GM18951 (cell line): ENCODE data around the gene CAMKK1.

Experiments
- POLR2A ChIP-seq: IDR thresholded peaks from 4 replicates; pipeline ENCODE4 v1.6.1; 2011; ENCODE audit warnings: mild to moderate bottlenecking; ENCODE audit not compliant: insufficient read length, insufficient read depth; ENCODE audit errors: extremely low read depth
- in situ Hi-C: fragments of 300-500 bp; cut with MboI; formaldehyde crosslinking; loops from one replicate; pipeline ENCODE4 v1.12.0; 2022; ENCODE audit warnings: low sequenced_read_pairs, mixed read lengths, inconsistent platforms; ENCODE audit not compliant: unreplicated experiment

Gene CAMKK1

DNA sequence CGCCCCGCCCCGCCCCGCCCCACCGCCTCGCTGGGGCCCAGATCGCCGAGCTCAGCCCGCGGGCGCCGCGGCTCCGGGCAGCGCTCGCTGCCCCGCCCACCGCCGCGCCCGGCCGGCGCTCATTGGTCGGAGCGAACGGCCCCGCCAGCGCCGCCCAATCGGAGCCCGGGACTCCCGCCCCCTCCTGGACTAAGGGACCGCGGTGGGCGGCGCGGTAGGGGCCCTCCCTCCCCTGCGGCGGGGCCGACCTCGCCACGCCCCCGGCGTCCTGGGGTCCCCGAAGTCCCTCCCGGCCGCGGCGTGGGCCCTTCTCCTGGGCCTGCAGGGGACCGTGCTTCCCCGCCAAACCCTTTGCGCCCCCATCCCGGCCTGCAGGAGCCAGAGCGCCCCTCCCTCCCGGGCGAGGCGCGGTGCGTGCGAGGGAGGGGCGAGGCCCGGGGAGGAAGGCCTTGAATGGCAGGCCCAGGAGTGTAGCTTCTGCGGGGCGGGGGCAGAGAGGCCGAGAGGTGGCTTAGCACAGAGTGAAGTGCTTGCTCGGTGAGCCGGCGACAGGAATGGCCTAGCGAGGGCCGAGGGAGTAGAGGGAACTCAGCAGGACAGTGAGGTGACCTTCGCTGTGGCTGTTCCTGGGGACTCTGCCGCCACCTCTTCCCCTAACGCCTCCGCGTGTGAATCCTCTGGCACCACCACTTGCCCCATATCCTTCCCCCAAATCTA lies at the start of gene CAMKK1:
CAMKK1 (minus strand) TSS at position 51 of the 717 bp plus-strand sequence. CDS start 7,366 bp downstream, outside the sequence.
- peak; percentile 41 for TF ChIP-seq POLR2A
- in situ Hi-C loops, result no loop called here

DNA sequence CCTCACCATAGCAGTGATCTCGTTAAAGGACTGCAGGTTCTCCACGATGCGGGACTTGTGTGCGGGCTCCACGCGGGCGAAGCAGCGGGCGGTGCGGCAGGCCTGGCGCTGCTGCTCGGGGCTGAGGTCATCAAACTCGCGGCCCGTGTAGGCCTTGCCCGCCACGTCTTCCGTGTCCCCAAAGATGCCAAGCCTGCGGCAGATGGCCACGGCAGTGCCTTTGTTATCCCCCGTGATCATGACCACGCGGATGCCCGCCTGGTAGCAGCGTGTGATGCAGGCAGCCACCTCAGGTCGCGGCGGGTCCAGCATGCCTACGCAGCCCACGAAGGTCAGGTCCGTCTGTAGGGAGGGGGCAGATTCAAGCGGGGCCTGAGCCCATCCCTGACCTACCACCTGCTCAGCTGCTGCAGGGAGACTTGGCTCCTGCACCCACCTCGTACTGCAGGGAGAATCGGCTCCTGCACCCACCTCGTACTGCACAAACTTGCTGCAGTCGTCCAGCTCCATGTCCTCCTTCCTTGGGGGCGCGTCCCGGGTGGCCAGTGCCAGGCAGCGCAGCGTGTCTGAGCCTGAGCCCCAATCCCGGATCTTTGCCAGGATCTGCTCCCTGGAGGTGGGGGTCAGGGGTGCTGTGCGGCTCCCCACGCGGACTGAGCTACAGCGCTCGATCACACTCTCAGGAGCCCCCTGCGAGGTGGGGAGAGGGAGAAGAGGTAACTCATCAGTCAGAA lies 48.3 kb upstream of the CAMKK1 start:
- TF ChIP-seq POLR2A, result no peak
- in situ Hi-C loops, result no loop called here

DNA sequence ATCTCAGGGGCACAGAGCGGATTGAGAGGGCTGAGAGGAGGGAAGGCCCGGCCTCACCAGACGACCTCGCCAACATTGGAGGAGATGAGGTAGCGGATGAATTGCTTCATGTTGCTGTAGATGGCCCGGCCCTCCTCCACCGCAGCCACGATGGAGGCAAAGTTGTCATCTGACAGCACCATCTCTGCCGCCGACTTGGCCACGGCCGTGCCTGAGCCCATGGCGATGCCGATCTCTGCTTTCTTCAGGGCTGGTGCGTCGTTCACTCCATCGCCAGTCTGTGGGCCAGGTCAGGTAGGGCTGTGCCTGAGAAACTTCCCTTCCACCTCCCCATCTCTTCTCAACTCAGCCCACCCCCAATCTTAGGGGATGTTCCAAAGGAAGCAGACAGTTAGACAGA lies 44.5 kb upstream of the CAMKK1 start:
- TF ChIP-seq POLR2A, result no peak
- in situ Hi-C loops, result no loop called here

DNA sequence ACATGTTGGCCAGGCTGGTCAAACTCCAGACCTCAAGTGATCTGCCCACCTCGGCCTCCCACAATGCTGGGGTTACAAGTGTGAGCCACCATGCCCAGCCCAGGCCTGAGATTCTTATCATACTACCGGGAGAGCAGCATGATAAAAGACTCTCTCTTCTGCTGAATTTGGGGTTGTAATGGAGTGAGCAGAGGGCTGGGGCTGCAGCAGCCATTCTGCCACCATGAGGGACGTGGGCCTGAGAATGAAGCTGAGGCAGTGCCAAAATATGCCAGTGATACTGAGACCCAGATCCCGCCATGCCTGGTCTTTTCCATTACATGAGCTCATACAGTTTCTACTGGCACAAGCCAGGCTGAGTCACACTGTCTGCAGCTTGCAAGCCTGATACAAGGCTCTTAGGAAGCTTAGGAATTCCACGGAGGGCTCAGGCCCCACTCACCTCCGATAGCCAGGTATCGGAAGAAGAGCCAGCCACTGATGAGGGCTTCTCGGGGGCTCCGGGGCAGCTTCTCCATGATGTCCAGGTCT lies 43.0 kb upstream of the CAMKK1 start:
- in situ Hi-C loops, result no loop called here
- no peak for TF ChIP-seq POLR2A

DNA sequence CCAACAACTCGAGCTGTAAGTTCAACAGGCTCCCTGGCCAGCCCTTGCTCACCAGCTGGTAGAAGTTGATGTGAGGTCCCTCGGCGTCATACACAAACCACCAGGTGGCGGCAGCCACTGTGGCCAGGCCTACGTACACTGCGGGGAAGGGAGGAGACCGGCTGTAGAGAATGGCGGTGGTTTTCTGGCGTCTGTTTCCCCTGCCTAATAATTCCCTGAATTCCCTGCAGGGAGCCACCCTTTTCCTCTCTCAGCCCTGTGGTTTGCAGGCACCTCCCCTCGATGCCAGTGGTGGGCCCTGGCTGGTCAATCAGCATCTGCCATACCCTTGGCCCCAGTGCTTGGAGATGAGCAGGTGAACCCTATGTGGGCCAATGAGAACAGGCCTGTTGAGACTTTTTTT lies 42.3 kb upstream of the CAMKK1 start:
- in situ Hi-C loops, result no loop called here
- TF ChIP-seq POLR2A, result no peak

DNA sequence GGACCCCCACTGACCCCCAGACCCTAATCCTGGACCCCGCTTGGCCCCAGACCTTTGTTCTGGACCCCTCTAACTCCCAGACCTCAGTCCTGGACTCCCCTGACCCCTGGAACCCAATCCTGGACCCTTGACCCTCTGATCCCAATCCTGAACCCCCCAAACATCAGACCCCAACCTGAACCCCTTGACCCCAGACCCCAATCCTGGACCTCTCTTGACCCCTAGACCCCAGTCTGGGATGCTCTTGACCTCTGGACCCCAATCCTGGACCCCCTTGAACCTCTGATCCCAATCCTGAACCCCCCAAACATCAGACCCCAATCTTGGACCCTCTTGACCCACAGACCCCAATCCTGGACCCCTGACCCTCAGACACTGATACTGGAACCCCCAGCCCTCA lies 36.9 kb upstream of the CAMKK1 start:
- in situ Hi-C loops, result no loop called here
- TF ChIP-seq POLR2A, result no peak

DNA sequence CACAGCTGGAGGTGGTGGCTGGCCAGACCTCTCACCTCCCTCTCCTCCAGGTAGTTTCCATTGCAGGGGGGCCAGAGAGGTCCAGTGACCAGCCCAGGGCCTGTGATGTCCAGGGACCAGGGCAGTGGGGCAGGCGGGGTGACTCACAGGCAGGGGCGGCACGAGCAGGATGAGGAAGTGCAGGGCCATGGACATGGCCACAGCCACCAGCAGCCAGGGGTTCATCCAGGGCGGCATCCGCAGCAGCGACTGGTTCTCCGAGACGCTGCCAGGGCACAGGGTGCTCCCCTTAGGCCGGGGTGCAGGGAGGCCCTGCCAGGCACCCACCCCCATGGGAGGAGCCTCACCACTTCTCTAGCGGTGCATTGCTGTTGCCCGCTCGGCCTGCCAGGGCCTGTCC lies 36.3 kb upstream of the CAMKK1 start:
- TF ChIP-seq POLR2A, result no peak
- in situ Hi-C loops, result no loop called here

DNA sequence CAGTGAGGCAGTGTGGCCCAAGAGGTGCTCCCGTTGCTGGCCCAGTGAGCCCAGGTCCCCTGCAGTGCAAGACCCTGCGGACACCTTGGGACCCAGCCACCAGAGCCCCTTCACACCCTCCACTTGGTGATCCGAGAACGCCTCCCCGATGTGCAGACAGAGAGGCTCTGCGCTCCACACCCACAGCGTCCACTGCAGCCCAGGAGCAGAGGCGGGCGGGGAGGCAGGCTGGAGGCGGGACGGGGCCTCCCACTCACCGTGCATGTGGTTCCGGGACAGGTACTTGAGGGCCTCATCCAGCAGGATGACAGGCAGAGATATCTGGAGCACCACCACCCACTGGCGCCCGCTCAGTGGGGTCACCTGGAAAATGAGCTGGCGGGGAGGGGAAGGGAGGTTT lies 35.6 kb upstream of the CAMKK1 start:
- in situ Hi-C loops, result no loop called here

DNA sequence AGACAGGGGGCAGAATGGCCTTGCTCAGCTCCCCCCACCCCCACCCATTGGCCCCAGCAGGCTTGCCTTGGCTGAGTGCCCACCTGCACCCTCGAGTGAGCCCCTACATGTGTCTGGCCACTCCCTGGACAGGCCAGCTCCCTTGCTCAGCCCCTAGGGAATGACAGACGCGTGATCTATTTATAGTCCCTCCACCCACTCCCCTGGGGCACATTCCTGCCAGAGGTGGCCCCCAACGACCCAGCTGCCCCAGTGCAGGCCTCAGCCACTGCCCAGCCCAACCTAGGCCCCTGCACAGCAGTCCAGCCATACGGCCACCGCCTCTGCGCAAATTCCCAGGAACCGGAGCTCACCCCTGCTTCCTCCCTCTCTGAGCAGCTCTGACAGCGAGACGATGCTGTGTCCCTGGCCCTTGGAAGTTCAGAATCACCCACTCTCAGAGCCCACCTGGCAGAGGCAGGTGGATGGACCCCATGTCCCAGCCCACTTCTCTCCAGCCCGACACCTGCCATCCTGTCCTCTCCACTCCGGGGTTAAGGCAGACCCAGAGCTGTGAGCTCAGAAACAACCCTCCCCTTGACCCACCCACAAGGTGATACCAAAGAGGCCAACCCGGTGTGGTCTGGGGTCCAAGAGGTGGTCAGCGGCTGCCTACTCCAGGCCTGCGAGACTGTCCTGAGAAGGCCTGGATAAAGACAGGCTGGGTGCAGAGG lies 34.9 kb upstream of the CAMKK1 start:
- TF ChIP-seq POLR2A, result no peak
- in situ Hi-C loops, result no loop called here

More for the DNA sequence above, 35.6 kb upstream of the CAMKK1 start:
- no peak for TF ChIP-seq POLR2A

DNA sequence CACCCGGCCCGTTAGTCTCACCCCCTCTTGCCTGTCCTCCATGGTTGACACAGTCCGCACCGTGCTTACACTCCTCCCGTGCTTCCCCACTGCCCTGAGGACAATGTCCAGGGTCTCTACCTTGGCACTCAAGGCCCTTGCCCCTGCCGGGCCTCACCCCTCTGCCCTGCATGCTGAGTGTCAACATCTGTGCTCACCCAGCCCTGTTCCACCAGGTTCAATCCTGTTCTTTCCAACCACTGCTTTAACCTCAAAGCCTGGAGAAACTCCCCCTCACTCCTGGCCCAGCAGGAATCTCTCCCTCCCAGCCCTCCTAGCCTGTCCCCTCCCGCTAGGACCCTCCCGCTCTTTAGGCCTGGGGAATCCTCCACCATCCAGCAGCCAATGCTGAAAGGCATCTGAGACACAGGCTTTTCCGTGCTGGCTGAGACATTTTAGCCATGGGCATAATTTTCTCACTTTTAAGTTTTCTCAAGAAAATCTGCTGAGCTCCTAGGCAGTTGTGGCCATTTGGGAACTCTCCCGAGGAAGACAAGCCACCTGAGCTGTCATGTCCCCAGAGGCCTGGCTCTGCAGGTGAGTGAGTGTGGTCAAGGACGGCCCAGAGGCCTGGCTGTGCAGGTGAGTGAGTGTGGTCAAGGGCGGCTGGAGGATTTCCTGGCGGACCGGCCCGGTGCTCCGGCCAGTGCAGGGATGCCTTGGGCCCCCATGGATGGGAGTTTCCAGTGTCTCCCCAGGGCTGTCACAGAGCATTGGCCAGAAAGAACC lies 34.2 kb upstream of the CAMKK1 start:
- in situ Hi-C loops, result no loop called here
- no peak for TF ChIP-seq POLR2A

DNA sequence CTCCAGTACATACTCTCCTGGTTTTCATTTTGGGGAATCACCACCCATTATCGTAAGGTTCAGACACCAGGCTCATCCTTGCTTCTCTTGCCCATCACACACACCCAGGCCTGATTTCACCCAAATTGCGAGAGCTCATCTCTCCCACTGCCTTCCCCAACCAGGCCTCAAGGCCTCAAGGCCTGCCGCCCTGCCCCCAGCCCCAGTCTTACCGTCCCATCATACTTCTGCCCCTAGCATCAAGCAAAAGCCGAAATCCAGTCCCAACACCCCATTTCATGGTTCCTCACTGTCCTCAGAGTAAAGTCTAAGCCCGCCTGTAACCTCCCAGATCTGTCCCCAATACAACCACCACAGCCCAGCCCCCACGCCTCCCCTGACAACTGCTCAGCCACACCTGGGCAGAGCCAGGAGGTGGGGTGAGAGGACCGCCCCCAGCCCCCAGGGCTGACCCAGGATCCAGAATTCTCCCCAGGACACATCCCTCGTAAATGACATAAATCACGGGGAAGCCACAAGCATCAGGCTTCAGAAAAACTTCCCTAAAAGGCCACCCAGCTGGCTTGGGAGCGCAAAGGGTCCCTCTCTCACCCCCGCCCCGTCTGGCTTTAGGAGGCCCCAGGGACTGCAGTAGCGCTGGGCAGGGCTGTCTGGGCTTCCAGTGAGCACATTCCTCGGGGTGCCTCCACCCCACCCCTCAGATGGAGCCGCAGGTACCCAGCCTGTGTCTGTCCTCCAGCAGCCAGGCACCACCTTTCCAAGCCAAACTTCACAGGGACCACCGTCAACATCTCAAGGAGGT lies 33.0 kb upstream of the CAMKK1 start:
- in situ Hi-C loops, result no loop called here
- TF ChIP-seq POLR2A, result no peak

DNA sequence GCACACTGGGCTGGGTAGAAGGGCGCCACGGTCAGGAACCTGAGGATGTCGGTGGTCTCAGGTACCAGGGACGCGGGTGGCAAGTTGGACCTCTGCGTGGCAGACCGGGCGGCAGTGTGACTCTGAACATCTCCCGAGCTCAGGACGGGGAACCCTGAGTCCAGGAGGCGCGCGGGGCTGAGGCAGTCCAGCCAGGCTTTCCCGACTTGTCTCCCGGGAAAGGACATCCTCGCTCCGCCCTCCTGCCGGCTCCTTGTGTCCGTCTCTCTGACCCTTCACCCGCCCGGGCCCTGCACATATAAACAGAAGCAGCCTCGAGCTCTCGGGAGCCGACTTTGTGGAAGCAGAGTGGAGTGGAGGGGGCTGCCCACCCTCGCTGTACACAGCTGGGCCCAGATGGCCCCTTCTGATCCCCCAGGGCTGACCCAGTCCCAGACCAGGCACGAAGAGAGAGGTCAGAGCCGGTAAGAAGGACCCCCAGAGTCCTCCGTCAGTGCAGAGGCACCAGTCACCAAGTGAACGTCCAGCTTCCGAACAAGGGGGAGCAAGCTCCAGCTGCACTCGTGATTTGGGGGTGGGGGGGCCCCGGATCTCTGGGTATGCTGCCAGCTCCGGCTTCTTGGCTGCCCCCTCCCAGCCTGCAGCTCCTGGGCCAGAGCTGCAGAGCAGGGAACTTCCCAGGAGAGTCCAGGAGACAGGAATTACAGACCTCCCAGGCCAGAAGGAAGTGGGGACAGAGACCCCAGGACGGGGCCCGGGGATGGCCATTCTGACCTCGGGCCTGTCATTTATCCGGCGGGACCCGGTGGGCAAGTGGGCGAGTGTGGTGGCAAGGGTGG lies 31.9 kb upstream of the CAMKK1 start:
- in situ Hi-C loops, result no loop called here
- no peak for TF ChIP-seq POLR2A
